GM12878 (cell line): ENCODE data around the gene PPP1R1A. TPM values are rescaled to one million over a fixed set of nuclear protein-coding genes. Genes with fewer than 3 reads are reported as not detected.

Experiments
- polyA plus RNA-seq, 11 experiments: library from polyadenylated mRNA; depleted of rRNA in 4 of 11; unstranded in 6 of 11; stranded (reverse) in 5 of 11; fragments of >200 nt; fragmentation: Nextera tagmentation in 4 of 11; fragmentation: Illumina TruSeq in 1 of 11; extraction: Ambion mirVana in 4 of 11; extraction: Trizol in 1 of 11; gene quantifications; 1 replicate in 1 of 11; 2 replicates in 10 of 11; pipeline versions ENCODE4 v1.2.1 to v1.2.3, GENCODE V29; 2011 to 2016; ENCODE audit warnings: inconsistent platforms in 2 of 11, missing spikeins in 2 of 11, low read depth in 1 of 11
- total RNA-seq, 4 experiments: library from RNA; depleted of rRNA in 3 of 4; stranded (reverse); fragments of >200 nt in 3 of 4; fragmentation: Illumina TruSeq in 1 of 4; extraction: Trizol in 1 of 4; gene quantifications; 2 replicates each; pipeline versions ENCODE4 v1.2.1 to v1.2.3, GENCODE V29; 2013 to 2021

PPP1R1A gene
- total and polyA plus RNA-seq, 10 of the 15 experiments (the other 5 are each of a cell fraction or from before 2014, with no cell fraction given), result 0.03 to 0.08 (median 0.07) TPM; not detected in 7

Other genes with a start within 250 kb of the PPP1R1A start
Only the 7 nearest of the 8 such genes appear.
- 1.8 and 1.9 TPM in 2 replicates for gene ZNF385A, start 203.9 kb downstream of the PPP1R1A start, total RNA-seq (2014; rRNA removed)
- gene ZNF385A, start 203.9 kb downstream of the PPP1R1A start, total RNA-seq (2014; rRNA removed; fragmentation: Illumina TruSeq; extraction: Trizol), result 1.2 and 1.3 TPM in 2 replicates
- 23.3 and 23.5 TPM in 2 replicates for gene ZNF385A, start 203.9 kb downstream of the PPP1R1A start, total RNA-seq (2021)
- gene ZNF385A, start 203.9 kb downstream of the PPP1R1A start, polyA plus RNA-seq (2011; rRNA removed), result 0.24 and 2.0 TPM in 2 replicates
- 4.6 and 10.4 TPM in 2 replicates for gene ZNF385A, start 203.9 kb downstream of the PPP1R1A start, polyA plus RNA-seq (2014; fragmentation: Illumina TruSeq; extraction: Trizol)
- under 1 TPM; 0.26 to 0.62 TPM for gene ZNF385A, start 203.9 kb downstream of the PPP1R1A start, polyA plus RNA-seq (2014; fragmentation: Nextera tagmentation; extraction: Ambion mirVana)
- gene ZNF385A, start 203.9 kb downstream of the PPP1R1A start, polyA plus RNA-seq (2014; rRNA removed), result 7.7 and 10.8 TPM in 2 replicates
- gene ZNF385A, start 203.9 kb downstream of the PPP1R1A start, polyA plus RNA-seq (2016; fragmentation: Nextera tagmentation; extraction: Ambion mirVana), result 10 to 100 TPM; 24.6 to 26.1 TPM
- gene ITGA5, start 169.4 kb downstream of the PPP1R1A start, total RNA-seq (2014; rRNA removed), result 0.73 and 0.98 TPM in 2 replicates
- gene ITGA5, start 169.4 kb downstream of the PPP1R1A start, total RNA-seq (2014; rRNA removed; fragmentation: Illumina TruSeq; extraction: Trizol), result 0.41 and 0.58 TPM in 2 replicates
- gene ITGA5, start 169.4 kb downstream of the PPP1R1A start, total RNA-seq (2021), result 1.2 and 1.5 TPM in 2 replicates
- gene ITGA5, start 169.4 kb downstream of the PPP1R1A start, polyA plus RNA-seq (2011; rRNA removed), result 13.9 and 22.5 TPM in 2 replicates
- gene ITGA5, start 169.4 kb downstream of the PPP1R1A start, polyA plus RNA-seq (2014; fragmentation: Illumina TruSeq; extraction: Trizol), result 0.90 and 1.3 TPM in 2 replicates
- gene ITGA5, start 169.4 kb downstream of the PPP1R1A start, polyA plus RNA-seq (2014; fragmentation: Nextera tagmentation; extraction: Ambion mirVana), result under 1 TPM; 0.15 to 0.31 TPM
- gene ITGA5, start 169.4 kb downstream of the PPP1R1A start, polyA plus RNA-seq (2014; rRNA removed), result 0.49 and 0.64 TPM in 2 replicates
- under 1 TPM; 0.23 to 0.35 TPM for gene ITGA5, start 169.4 kb downstream of the PPP1R1A start, polyA plus RNA-seq (2016; fragmentation: Nextera tagmentation; extraction: Ambion mirVana)
- 82.4 and 95.4 TPM in 2 replicates for gene GTSF1, start 115.1 kb downstream of the PPP1R1A start, total RNA-seq (2014; rRNA removed)
- gene GTSF1, start 115.1 kb downstream of the PPP1R1A start, total RNA-seq (2014; rRNA removed; fragmentation: Illumina TruSeq; extraction: Trizol), result 100 and 102 TPM in 2 replicates
- gene GTSF1, start 115.1 kb downstream of the PPP1R1A start, total RNA-seq (2021), result 65.9 and 67.9 TPM in 2 replicates
- gene GTSF1, start 115.1 kb downstream of the PPP1R1A start, polyA plus RNA-seq (2011; rRNA removed), result 1.5 and 1.6 TPM in 2 replicates
- gene GTSF1, start 115.1 kb downstream of the PPP1R1A start, polyA plus RNA-seq (2014; fragmentation: Illumina TruSeq; extraction: Trizol), result 146 and 192 TPM in 2 replicates
- gene GTSF1, start 115.1 kb downstream of the PPP1R1A start, polyA plus RNA-seq (2014; fragmentation: Nextera tagmentation; extraction: Ambion mirVana), result 100 to 1,000 TPM; 257 to 374 TPM
- gene GTSF1, start 115.1 kb downstream of the PPP1R1A start, polyA plus RNA-seq (2014; rRNA removed), result 114 and 139 TPM in 2 replicates
- 100 to 1,000 TPM; 178 to 186 TPM for gene GTSF1, start 115.1 kb downstream of the PPP1R1A start, polyA plus RNA-seq (2016; fragmentation: Nextera tagmentation; extraction: Ambion mirVana)
- 152 and 168 TPM in 2 replicates for gene NCKAP1L, start 90.9 kb downstream of the PPP1R1A start, total RNA-seq (2014; rRNA removed)
- 131 and 136 TPM in 2 replicates for gene NCKAP1L, start 90.9 kb downstream of the PPP1R1A start, total RNA-seq (2014; rRNA removed; fragmentation: Illumina TruSeq; extraction: Trizol)
- gene NCKAP1L, start 90.9 kb downstream of the PPP1R1A start, total RNA-seq (2021), result 131 and 133 TPM in 2 replicates
- 206 and 215 TPM in 2 replicates for gene NCKAP1L, start 90.9 kb downstream of the PPP1R1A start, polyA plus RNA-seq (2011; rRNA removed)
- 123 and 147 TPM in 2 replicates for gene NCKAP1L, start 90.9 kb downstream of the PPP1R1A start, polyA plus RNA-seq (2014; fragmentation: Illumina TruSeq; extraction: Trizol)
- 10 to 100 TPM; 16.9 to 41.0 TPM for gene NCKAP1L, start 90.9 kb downstream of the PPP1R1A start, polyA plus RNA-seq (2014; fragmentation: Nextera tagmentation; extraction: Ambion mirVana)
- gene NCKAP1L, start 90.9 kb downstream of the PPP1R1A start, polyA plus RNA-seq (2014; rRNA removed), result 96.8 and 101 TPM in 2 replicates
- gene NCKAP1L, start 90.9 kb downstream of the PPP1R1A start, polyA plus RNA-seq (2016; fragmentation: Nextera tagmentation; extraction: Ambion mirVana), result 10 to 100 TPM; 84.7 to 87.9 TPM
- 3.3 and 3.6 TPM in 2 replicates for gene PDE1B, start 39.1 kb downstream of the PPP1R1A start, total RNA-seq (2014; rRNA removed)
- 2.4 and 2.9 TPM in 2 replicates for gene PDE1B, start 39.1 kb downstream of the PPP1R1A start, total RNA-seq (2014; rRNA removed; fragmentation: Illumina TruSeq; extraction: Trizol)
- 2.6 and 3.5 TPM in 2 replicates for gene PDE1B, start 39.1 kb downstream of the PPP1R1A start, total RNA-seq (2021)
- 8.1 and 10.3 TPM in 2 replicates for gene PDE1B, start 39.1 kb downstream of the PPP1R1A start, polyA plus RNA-seq (2011; rRNA removed)
- gene PDE1B, start 39.1 kb downstream of the PPP1R1A start, polyA plus RNA-seq (2014; fragmentation: Illumina TruSeq; extraction: Trizol), result 6.5 and 7.6 TPM in 2 replicates
- gene PDE1B, start 39.1 kb downstream of the PPP1R1A start, polyA plus RNA-seq (2014; fragmentation: Nextera tagmentation; extraction: Ambion mirVana), result under 1 TPM; 0.26 to 0.49 TPM
- 6.4 TPM in 2 replicates for gene PDE1B, start 39.1 kb downstream of the PPP1R1A start, polyA plus RNA-seq (2014; rRNA removed)
- gene PDE1B, start 39.1 kb downstream of the PPP1R1A start, polyA plus RNA-seq (2016; fragmentation: Nextera tagmentation; extraction: Ambion mirVana), result 1 to 10 TPM; 1.0 to 1.4 TPM
- not detected in 2 replicates for gene LACRT, start 46.2 kb upstream of the PPP1R1A start, total RNA-seq (2014; rRNA removed)
- gene LACRT, start 46.2 kb upstream of the PPP1R1A start, total RNA-seq (2014; rRNA removed; fragmentation: Illumina TruSeq; extraction: Trizol), result not detected in 2 replicates
- gene LACRT, start 46.2 kb upstream of the PPP1R1A start, total RNA-seq (2021), result not detected in 2 replicates
- gene LACRT, start 46.2 kb upstream of the PPP1R1A start, polyA plus RNA-seq (2011; rRNA removed), result not detected in 2 replicates
- not detected in 2 replicates for gene LACRT, start 46.2 kb upstream of the PPP1R1A start, polyA plus RNA-seq (2014; fragmentation: Illumina TruSeq; extraction: Trizol)
- not detected for gene LACRT, start 46.2 kb upstream of the PPP1R1A start, polyA plus RNA-seq (2014; fragmentation: Nextera tagmentation; extraction: Ambion mirVana)
- not detected in 2 replicates for gene LACRT, start 46.2 kb upstream of the PPP1R1A start, polyA plus RNA-seq (2014; rRNA removed)
- not detected for gene LACRT, start 46.2 kb upstream of the PPP1R1A start, polyA plus RNA-seq (2016; fragmentation: Nextera tagmentation; extraction: Ambion mirVana)
- gene DCD, start 59.7 kb upstream of the PPP1R1A start, total RNA-seq (2014; rRNA removed), result not detected in 2 replicates
- not detected in 2 replicates for gene DCD, start 59.7 kb upstream of the PPP1R1A start, total RNA-seq (2014; rRNA removed; fragmentation: Illumina TruSeq; extraction: Trizol)
- gene DCD, start 59.7 kb upstream of the PPP1R1A start, total RNA-seq (2021), result not detected in 2 replicates
- not detected in 2 replicates for gene DCD, start 59.7 kb upstream of the PPP1R1A start, polyA plus RNA-seq (2011; rRNA removed)
- gene DCD, start 59.7 kb upstream of the PPP1R1A start, polyA plus RNA-seq (2014; fragmentation: Illumina TruSeq; extraction: Trizol), result not detected in 2 replicates
- gene DCD, start 59.7 kb upstream of the PPP1R1A start, polyA plus RNA-seq (2014; fragmentation: Nextera tagmentation; extraction: Ambion mirVana), result not detected
- gene DCD, start 59.7 kb upstream of the PPP1R1A start, polyA plus RNA-seq (2014; rRNA removed), result not detected in 2 replicates
- not detected for gene DCD, start 59.7 kb upstream of the PPP1R1A start, polyA plus RNA-seq (2016; fragmentation: Nextera tagmentation; extraction: Ambion mirVana)